GM21528 (cell line): ENCODE data around the gene DPYSL5.
"Not testable (repeated sequence)": the region's sequence is repeated elsewhere in the genome, so short reads cannot be mapped to it uniquely, and the experiment has no call there.

Source experiments
- ATAC-seq: cut with Tn5 transposase; IDR thresholded peaks from one replicate; pipeline ENCODE4 v1.9.1; 2021; ENCODE audit warnings: mild to moderate bottlenecking, moderate library complexity; ENCODE audit not compliant: unreplicated experiment, low FRiP score

Gene DPYSL5

DNA sequence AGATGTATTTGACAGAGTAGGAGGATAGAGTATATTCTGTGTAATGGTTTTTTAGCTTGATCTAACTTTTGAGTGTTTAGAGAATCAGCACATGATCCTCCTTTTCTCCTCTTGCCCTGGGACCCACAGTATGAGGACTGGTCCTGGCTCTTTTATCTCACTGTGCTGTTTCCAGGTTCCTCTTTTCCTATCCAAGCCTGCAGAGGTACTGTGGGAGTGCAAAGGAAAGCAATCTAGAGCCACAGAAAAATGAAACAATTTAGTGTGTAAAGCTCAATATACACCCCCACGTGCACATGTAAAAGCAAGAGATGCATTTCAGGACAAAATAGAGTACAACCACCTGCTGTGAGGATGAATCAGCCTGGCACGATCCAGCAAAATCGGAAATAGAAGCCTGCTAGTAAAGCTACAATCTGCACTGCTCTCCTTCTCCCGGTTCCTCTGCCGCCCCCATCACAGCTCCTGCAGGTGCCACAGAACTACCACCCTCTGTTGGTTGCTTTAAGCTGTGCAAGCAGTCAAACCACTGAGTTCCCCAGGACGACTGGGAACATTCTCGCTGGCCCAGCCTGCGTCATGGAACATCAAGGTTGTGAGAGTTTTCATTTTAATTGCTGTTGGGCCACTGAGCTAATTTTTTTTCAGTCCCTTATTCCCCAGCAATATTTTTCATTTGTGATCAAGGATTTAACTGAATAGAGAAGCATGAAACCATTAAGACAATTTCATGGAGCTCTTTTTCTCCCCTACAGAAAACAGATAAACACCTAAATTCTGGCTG is 74.7 kb downstream of the DPYSL5 start:
- no peak for ATAC-seq

DNA sequence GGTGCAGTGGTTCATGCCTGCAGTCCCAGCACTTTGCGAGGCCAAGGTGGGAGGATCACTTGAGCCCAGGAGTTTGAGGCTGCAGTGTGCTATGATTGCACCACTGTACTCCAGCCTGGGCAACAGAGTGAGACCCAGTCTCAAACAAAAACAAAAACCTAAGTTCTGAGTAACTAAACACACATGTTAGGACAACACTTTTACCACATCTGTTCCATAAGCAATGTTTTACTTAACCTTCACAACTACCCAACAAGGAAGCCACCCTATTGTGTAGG is 75.2 kb downstream of the DPYSL5 start:
- ATAC-seq: not testable (repeated sequence)

DNA sequence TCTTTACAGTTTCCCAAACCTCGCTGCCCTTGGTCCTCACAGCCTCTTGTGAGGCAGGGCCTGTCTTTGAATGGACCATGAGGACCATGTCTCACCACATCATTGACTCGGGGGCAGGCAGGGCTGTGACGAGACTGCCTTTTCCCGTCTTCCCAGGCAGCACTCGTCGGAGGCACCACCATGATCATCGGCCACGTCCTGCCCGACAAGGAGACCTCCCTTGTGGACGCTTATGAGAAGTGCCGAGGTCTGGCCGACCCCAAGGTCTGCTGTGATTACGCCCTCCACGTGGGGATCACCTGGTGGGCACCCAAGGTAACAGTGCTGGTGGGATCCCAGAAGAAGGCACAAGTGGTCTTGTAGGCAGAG is 76.8 kb downstream of the DPYSL5 start:
- no peak for ATAC-seq

DNA sequence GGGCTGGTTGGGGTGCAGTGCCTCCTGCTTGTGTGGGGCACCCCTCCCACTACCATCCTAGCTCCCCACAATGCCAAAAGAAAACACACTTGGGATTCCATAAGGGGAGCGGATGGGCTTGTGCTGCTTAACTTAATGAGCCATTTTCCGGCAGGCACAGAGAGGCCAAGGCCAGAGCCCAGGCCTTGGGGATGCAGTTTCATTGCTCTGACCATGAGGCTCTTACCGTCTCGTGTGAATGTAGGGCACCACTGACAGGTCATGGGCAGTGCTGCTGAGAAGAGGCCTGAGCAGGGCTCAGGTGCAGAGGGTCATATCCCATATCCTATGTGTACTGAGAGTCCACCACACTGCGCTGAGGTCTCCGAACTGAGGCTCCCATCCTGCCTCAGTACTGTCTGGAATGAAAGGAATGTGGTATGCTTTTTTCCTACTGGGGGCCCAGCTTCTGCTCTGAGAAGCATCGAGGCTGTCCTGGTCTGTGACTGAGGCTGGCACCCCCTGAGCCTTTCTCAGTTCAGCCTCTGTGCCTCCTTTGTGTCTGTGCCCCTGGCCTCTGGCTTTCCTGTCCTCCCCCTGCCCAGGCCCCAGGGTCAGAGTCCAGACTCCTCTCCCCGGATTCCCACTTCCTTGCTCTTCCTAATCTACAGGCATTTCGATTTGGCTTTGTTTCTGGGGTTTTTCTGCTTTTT is 77.3 kb downstream of the DPYSL5 start:
- ATAC-seq: no peak

DNA sequence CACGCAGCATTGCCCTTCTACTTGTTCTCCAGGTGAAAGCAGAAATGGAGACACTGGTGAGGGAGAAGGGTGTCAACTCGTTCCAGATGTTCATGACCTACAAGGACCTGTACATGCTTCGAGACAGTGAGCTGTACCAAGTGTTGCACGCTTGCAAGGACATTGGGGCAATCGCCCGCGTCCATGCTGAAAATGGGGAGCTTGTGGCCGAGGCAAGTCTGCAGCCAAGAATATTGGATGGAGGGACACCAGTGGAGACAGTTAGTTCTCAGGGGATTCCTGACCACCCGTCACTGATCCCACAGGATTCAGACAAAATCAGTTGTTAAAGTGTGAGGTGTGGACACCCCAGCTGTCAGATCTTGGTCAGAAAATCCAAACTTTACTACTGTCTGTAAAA is 79.3 kb downstream of the DPYSL5 start:
- ATAC-seq: no peak

DNA sequence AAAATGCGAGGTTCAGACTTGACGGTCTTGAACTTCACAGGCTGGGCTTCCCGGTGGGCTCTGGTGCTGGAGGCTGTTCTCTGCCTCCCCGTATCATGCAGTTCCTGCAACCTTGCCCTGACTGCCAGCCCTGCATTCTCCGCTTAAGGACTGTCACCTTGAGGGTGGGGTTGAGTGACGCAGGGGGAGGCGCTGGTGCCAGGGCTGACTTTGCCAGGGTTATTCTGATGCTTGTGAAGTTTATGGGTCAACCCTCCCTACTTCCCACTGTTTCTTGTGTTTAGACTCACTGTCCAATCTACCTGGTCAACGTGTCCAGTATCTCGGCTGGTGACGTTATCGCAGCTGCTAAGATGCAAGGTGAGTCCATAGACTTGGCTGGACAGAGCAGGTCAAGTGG is 85.0 kb downstream of the DPYSL5 start:
- ATAC-seq: no peak

DNA sequence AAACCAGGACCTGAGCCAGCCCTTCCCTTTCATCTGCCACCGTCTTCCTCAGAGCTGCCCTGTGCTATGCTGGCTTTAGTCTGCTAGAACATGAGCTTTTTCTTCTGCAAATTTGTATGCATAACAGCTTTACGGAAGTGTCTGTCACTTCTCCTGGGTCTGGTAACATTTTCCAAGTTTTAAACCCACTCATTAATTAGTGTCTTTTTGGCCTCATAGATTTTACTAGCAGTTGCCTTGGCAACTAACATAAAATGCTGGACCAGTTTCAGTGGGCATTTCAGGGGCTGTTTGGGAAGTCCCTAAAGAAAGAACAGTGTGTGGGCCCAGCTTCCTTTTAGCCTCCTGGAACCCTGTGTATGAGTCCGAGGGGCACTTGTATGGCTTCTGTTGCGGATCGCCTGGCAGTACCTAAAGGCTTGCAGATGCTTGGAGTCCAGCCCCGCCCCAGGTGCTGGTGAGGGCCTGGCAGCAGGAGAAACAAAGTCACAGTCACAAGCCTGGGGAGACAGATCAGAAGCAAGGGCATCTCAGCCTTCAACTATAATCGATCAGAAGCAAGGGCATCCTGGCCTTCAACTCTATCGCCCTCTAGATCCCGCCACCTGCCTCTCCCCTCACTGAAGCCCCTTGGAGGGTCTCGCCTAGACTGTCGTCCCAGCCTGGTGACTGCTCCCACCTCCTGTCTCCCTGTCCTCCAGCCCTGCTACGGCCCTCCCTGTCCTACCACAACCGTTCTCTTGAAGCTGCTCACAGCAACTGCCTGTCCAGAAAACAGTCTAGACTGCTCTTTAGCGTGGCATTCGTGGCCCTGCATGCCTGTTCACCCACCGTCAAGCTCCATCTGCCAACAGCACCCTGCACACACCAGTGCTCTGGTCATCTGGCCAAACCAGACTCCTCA is 85.8 kb downstream of the DPYSL5 start:
- ATAC-seq: no peak

DNA sequence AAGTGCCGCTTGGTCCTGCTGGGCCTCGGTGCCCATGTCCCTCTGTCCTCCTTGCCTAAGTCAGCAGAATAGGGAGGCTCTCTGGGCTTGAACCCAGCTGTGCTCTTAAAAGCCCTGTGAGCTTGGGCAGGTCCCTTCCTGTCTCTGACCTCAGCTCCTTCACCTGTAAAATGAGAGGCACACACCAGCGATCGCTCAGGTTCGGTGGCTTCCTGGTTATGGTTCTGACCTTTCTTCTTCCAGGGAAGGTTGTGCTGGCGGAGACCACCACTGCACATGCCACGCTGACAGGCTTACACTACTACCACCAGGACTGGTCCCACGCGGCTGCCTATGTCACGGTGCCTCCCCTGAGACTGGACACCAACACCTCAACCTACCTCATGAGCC is 86.4 kb downstream of the DPYSL5 start:
- ATAC-seq: no peak

DNA sequence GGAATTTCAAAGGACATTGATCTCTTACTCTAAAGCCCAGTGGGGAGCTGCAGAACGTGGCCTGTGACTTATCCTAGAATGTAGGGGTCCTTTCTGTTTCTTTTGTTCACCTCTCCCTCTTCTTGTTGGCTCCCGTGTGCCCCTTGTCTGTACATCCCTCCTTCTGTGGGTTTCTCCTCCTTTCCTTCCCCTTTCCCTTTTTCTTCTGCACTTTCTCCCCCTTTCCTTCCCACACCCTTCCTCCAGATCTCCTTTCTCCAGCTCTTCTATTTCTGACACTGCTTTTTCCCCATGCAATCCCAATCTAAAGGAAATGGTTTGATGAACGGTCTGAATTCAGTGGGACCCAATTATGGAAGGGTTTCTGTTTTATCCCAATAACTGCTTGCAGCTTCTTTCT is 87.1 kb downstream of the DPYSL5 start:
- ATAC-seq: no peak

DNA sequence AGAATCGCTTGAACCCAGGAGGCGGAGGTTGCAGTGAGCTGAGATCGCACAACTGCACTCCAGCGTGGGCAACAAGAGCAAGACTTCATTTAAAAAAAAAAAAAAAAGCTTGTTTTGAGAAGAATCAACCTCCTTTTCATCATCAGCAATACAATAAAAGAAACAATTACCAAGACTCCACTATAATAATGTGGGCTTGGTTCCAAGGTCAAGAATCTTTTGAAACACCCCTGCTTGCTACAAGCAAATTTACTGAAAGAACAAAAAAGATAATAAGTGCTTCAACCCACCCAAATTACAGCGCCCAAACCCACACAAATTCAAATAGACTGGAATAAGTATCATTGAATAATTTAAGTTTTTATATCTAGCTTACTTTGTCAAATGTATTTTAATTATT is 88.9 kb downstream of the DPYSL5 start:
- ATAC-seq: no peak

DNA sequence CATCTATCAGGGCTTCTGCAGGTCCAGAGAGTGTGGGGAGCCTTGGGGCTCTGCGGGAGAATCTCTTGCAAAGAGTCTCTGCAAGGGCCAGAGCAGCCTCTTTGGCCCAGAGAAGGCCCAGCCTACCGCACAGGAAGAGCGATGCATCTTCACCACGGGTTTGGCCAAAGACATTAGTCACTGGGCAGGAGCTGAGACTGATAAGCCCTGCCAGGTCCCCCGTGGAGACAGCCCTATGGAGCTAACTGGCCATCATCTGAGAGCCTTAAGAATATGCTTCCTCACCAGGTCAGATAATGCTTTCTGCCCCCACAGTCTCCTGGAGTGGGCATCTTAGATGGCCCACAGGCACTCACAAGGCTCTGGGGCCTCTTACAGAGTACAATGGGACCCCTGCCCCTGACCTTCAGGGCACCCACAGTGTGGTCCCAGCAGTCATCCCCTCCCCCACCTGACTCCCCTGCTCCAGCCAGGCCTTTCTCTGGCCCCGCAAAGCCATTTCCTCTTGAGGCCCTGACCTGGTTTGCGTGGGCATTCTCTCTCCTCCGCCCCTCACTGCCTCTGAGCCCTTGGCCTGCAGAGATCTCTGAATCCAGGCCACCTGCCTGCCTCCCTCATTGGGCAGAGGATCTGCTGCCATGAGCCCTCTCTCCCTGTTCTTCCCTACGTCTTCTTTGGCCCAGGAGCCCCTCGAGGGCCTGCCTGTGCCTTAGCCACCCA is 90.6 kb downstream of the DPYSL5 start:
- no peak for ATAC-seq

DNA sequence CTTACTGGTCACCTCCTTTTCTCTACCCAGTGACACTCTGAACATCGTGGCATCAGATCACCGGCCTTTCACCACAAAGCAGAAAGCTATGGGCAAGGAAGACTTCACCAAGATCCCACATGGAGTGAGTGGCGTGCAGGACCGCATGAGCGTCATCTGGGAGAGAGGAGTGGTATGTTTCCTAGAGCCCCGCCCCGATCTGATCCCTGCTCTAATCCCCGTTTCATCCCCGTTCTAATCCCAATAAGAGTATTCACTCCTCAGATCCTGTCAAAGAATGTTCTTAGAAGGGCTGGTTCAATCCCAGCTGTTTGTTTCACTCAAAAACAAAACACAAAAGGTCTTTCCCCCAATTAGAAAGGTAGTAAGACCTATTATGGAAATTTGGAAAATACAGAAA is 92.1 kb downstream of the DPYSL5 start:
- ATAC-seq: no peak

DNA sequence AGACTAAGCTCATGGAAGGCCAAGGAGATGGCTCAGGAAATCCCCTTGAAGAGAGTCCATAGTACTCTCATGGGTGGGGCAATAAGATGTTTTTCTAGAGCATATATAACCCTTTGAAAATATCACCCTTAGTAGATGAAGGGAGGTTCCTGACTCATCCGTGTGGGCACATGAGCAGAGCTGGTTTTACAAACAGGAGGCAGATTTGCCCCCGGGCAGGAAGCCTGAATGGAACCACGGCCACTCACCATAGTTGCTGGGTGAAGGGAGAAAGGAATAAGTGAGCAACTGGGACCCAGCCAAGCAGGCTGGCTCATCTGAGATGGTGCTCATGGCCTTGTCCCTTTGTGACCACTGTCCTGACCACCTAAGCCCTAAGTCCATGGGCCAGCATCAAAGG is 93.6 kb downstream of the DPYSL5 start:
- ATAC-seq: no peak

DNA sequence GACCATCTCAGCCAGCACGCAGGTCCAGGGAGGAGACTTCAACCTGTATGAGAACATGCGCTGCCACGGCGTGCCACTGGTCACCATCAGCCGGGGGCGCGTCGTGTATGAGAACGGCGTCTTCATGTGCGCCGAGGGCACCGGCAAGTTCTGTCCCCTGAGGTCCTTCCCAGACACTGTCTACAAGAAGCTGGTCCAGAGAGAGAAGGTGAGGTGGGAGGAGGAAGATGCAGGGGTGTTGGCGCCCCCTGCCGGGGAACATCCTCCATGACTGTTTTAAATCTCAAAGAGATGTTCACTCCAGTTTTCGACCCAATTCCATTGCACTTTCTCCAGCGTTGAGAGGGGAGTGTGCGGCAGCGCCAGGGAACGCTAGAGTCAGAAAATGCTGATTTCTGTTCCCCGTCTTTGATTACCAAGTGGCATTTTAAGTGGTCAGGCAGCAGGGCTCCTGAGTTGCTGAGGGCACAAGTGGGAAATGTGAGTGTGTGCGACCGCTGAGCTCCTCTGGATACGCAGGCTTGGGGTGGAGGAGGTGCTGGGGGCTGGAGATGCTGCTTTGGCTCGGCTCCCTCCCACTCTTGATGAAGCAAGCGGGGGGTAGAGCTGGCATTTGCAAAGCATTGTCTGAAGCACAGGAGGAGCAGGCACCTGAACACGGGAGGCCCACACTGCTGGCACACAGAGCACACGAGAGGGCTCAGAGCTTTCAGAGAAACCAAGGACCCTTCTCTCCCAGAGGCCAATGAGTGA is 94.8 kb downstream of the DPYSL5 start:
- ATAC-seq: no peak

DNA sequence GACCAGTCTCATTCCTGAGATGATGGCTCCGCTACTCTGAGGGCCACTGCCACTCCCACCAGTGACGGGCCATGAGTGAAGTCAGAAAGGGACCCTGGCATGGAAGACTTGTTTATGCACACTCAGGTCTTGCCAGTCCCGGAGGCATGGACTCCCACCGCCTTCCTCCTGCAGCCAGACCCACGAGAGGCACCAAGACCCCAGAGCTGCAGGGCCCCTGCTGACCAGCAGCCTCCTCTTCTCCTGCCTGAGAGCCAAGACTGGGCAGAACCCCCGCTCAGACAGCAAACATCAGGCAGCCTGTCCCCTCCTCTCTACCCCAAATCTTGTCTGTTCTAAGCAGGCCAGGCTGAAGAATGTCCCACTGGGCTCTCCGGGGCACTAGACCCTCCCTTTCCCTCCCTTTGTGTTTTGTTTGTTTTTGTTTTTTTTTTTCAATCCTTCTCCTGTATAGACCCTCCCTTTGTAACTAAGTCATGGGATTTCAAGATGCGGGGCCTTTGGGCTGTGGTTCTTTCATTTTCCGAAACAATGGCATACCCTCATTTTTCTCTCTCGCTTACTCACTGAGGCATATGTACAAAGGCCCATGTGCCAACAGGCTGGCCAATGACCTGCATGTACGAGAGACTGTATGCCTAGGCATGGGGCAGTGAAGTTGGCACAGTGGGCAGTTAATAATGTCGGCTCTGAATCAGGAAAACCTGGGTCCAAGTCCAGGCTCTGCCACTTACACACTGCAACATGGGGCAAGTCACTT is 98.2 kb downstream of the DPYSL5 start:
- ATAC-seq: no peak

DNA sequence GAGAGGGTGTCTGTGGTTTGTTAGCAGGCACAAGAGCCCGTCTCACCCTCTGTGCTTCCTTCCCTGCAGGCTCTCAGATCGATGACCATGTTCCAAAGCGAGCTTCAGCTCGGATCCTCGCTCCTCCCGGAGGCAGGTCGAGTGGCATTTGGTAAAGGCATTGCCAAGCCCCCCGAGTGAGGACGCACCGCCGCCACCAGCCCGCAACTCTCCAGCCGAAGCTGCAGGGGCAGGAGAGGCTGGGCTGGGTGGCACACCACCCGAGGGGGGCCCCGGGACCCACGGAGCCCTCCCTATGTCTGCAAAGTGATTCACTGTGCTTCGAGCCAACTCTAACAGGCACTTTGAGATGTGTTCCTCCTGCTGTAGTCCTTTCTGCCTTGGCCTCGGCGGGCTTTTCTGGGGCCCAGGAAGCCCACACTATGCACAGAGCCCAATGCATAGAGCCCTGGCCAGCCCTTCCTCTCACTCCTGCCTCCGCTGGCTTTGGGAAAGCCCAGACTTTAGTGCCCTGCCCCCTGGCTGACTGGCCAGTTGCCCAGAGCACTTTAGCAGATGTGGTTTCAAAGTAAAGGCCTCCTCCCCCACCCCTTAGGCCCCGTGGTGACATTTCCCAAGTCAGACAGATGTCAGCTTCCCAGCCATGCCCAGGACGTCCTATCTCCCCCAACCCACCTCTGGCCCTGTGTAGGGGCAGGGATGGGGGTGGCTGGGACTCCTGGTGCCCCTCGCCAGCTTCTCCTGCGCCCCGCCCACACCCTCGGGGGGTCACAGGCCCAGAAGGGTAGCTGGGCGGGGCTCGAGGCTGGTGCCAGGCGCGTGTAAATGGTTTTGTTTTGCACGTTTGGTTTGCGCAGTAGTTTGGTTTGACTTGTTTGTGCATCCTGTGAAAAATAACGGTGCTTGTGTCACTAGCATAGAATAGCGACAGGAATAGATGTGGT is 99.2 kb downstream of the DPYSL5 start:
- no peak for ATAC-seq

DNA sequence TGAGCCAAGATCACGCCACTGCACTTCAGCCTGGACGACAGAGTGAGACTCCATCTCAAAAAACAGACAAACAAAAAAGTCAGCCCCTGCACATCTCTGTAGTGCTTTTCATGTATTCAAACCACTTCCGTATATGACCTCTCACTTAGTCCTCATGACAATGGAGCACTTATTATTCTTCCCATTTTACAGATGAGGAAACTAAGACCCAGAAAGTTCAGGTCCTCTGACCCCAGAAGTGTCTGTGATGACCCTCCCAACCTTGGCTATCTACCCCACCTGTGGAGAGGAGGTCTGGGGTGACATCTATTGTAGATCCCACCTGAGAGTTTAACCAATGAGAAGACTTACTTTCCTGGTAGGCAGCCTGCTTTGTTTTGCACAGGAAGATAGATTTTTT is 100.9 kb downstream of the DPYSL5 start:
- no peak for ATAC-seq

DNA sequence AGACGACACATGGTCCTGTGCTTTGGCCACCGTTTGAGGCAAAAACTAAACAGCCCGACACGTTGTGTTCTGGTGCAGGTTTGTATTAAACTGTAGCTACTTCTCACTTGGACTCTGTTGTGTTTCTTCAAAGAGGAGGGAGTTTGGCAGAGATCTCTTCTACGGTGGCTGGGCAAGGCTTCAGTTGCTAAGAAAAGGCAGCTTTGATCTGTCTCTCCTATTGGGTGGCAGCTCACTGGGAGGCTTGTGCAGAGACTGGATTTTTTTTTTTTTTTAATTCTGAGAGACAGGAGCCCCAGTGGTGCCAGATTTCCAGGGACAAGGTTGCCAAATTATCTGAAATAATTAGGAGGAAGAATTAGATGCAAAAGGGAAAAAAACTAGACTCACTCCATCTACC is 102.3 kb downstream of the DPYSL5 start:
- no peak for ATAC-seq
